Skeletal muscle satellite cell (primary cell): Measurements from ENCODE around the gene CRLF3. TPM values are rescaled to one million over a fixed set of nuclear protein-coding genes. Genes with fewer than 3 reads are reported as not detected.
A peak's percentile ranks its signal among the peaks of the same experiment; 100 is the strongest.

Experiments
- H3K27me3 ChIP-seq: 2 replicates; pipeline ENCODE4 v1.7.0; 2013; ENCODE audit warnings: low read length; ENCODE audit not compliant: control insufficient read depth, insufficient read depth
- H3K36me3 ChIP-seq: 2 replicates; pipeline ENCODE4 v1.7.0; 2013; ENCODE audit warnings: mild to moderate bottlenecking, control low read depth, low read length; ENCODE audit not compliant: insufficient read depth
- H3K4me1 ChIP-seq: 2 replicates; pipeline ENCODE4 v1.7.0; 2013; ENCODE audit warnings: low read length; ENCODE audit not compliant: control insufficient read depth, insufficient read depth
- H3K4me2 ChIP-seq: 2 replicates; pipeline ENCODE4 v1.7.0; 2013; ENCODE audit warnings: mild to moderate bottlenecking, low read length
- H3K4me3 ChIP-seq: 2 replicates; pipeline ENCODE4 v1.7.0; 2013; ENCODE audit warnings: low read length
- H3K9ac ChIP-seq: 2 replicates; pipeline ENCODE4 v1.7.0; 2013; ENCODE audit warnings: mild to moderate bottlenecking, low read depth, low read length, moderate library complexity
- H3K9me3 ChIP-seq: replicated peaks from 2 replicates; pipeline ENCODE4 v1.7.0; 2013; ENCODE audit warnings: mild to moderate bottlenecking, control low read depth, low read length
- total RNA-seq: library from RNA; depleted of rRNA; stranded (reverse); fragments of >200 nt; gene quantifications from 2 replicates; pipeline ENCODE4 v1.2.3, GENCODE V29; 2012; rRNA removed

Gene CRLF3
- total RNA-seq, result 12.5 and 15.2 TPM in 2 replicates

GRCh38 chr17:30824356-30825145, at the start of gene CRLF3:
CRLF3 (minus strand) TSS chr17:30824692; CDS start chr17:30824651, 41 bp downstream.
- Histone ChIP-seq H3K4me2 (peak within 1 kb of the TSS; percentile 81), H3K4me1 (peaks cover 19% of the 10 kb centered on the region), H3K9me3 (no peaks in the 10 kb centered on the region), H3K4me3 (peak within 1 kb of the TSS; percentile 96), H3K36me3 (no peaks in the 10 kb centered on the region), H3K27me3 (no peaks in the 10 kb centered on the region), H3K9ac (peak within 1 kb of the TSS; percentile 91)

- H3K4me2 ChIP-seq, result no peak overlapping the region
- H3K4me1 ChIP-seq, result no peaks in the 10 kb centered on the region
- peaks cover 12% of the 10 kb centered on the region for H3K36me3 ChIP-seq
- H3K9me3 ChIP-seq, result no peaks in the 10 kb centered on the region
- H3K27me3 ChIP-seq, result no peaks in the 10 kb centered on the region
- no peak overlapping the region for H3K9ac ChIP-seq
- H3K4me3 ChIP-seq, result no peak overlapping the region
Measured at GRCh38 chr17:30869005-30869404, 44.5 kb upstream of the CRLF3 start.

GRCh38 chr17:30864636-30865035, 40.1 kb upstream of the CRLF3 start:
- H3K9ac ChIP-seq, result no peak overlapping the region
- no peaks in the 10 kb centered on the region for H3K4me1 ChIP-seq
- H3K36me3 ChIP-seq, result peaks cover 15% of the 10 kb centered on the region
- no peaks in the 10 kb centered on the region for H3K27me3 ChIP-seq
- no peak overlapping the region for H3K4me3 ChIP-seq
- H3K4me2 ChIP-seq, result no peak overlapping the region
- H3K9me3 ChIP-seq, result no peaks in the 10 kb centered on the region

GRCh38 chr17:30858556-30859250, 34.2 kb upstream of the CRLF3 start:
- Histone ChIP-seq H3K4me3 (no peak overlapping the region), H3K9me3 (no peaks in the 10 kb centered on the region), H3K9ac (no peak overlapping the region), H3K4me2 (no peak overlapping the region), H3K4me1 (no peaks in the 10 kb centered on the region), H3K27me3 (no peaks in the 10 kb centered on the region), H3K36me3 (peaks cover 3% of the 10 kb centered on the region)

GRCh38 chr17:30854146-30854545, 29.7 kb upstream of the CRLF3 start:
- Histone ChIP-seq H3K4me2 (no peak overlapping the region), H3K9ac (no peak overlapping the region), H3K27me3 (no peaks in the 10 kb centered on the region), H3K9me3 (no peaks in the 10 kb centered on the region), H3K36me3 (no peaks in the 10 kb centered on the region), H3K4me3 (no peak overlapping the region), H3K4me1 (no peaks in the 10 kb centered on the region)

GRCh38 chr17:30848021-30848420, 23.5 kb upstream of the CRLF3 start:
- no peaks in the 10 kb centered on the region for H3K4me1 ChIP-seq
- no peak overlapping the region for H3K4me2 ChIP-seq
- H3K36me3 ChIP-seq, result peaks cover 4% of the 10 kb centered on the region
- H3K9ac ChIP-seq, result no peak overlapping the region
- H3K4me3 ChIP-seq, result no peak overlapping the region
- H3K9me3 ChIP-seq, result no peaks in the 10 kb centered on the region
- no peaks in the 10 kb centered on the region for H3K27me3 ChIP-seq

GRCh38 chr17:30840771-30841170, 16.3 kb upstream of the CRLF3 start:
- no peaks in the 10 kb centered on the region for H3K27me3 ChIP-seq
- no peak overlapping the region for H3K4me2 ChIP-seq
- no peaks in the 10 kb centered on the region for H3K4me1 ChIP-seq
- H3K9me3 ChIP-seq, result no peaks in the 10 kb centered on the region
- H3K4me3 ChIP-seq, result no peak overlapping the region
- H3K36me3 ChIP-seq, result peaks cover 10% of the 10 kb centered on the region
- H3K9ac ChIP-seq, result no peak overlapping the region

- Histone ChIP-seq H3K9me3 (no peaks in the 10 kb centered on the region), H3K9ac (no peak overlapping the region), H3K36me3 (peaks cover 10% of the 10 kb centered on the region), H3K4me1 (peaks cover under 1% of the 10 kb centered on the region), H3K4me2 (no peak overlapping the region), H3K27me3 (no peaks in the 10 kb centered on the region), H3K4me3 (no peak overlapping the region)
Measured at GRCh38 chr17:30838202-30838807, 13.8 kb upstream of the CRLF3 start.

- H3K9ac ChIP-seq, result peak overlapping the region; percentile 90
- H3K9me3 ChIP-seq, result no peaks in the 10 kb centered on the region
- no peaks in the 10 kb centered on the region for H3K27me3 ChIP-seq
- peaks cover 16% of the 10 kb centered on the region for H3K4me1 ChIP-seq
- peak overlapping the region; percentile 89 for H3K4me2 ChIP-seq
- H3K36me3 ChIP-seq, result peaks cover 3% of the 10 kb centered on the region
- peak overlapping the region; percentile 75 for H3K4me3 ChIP-seq
Measured at GRCh38 chr17:30832438-30833124, 8.1 kb upstream of the CRLF3 start.

- Histone ChIP-seq H3K36me3 (peaks cover 3% of the 10 kb centered on the region), H3K9ac (peak within 1 kb of the TSS; percentile 90), H3K4me2 (peak within 1 kb of the TSS; percentile 89), H3K4me3 (peak within 1 kb of the TSS; percentile 75), H3K9me3 (no peaks in the 10 kb centered on the region), H3K4me1 (peaks cover 16% of the 10 kb centered on the region), H3K27me3 (no peaks in the 10 kb centered on the region)
Measured at GRCh38 chr17:30831663-30832437, 7.4 kb upstream of the CRLF3 start, which contains the start of gene ATAD5. ATAD5 (plus strand) TSS chr17:30831966; CDS start chr17:30832348, 382 bp downstream.
